Measurements from ENCODE around the gene DBX1.
A peak's percentile ranks its signal among the peaks of the same experiment; 100 is the strongest.
"Not testable (repeated sequence)": the region's sequence is repeated elsewhere in the genome, so short reads cannot be mapped to it uniquely, and the experiment has no call there.

DBX1 gene

GRCh38 chr11:20201231-20201630 is 41.0 kb upstream of the DBX1 start:
- no peak for DNase-seq (ENCODE audit: low read depth)
- TF ChIP-seq CTCF (IDR thresholded peaks at IDR 0.05; ENCODE audit: insufficient read depth, low read depth, low read length, missing control alignments): no peak
- no peak overlapping the region for H3K4me3 ChIP-seq (ENCODE audit: low read depth, low read length)

GRCh38 chr11:20200331-20200955 is 40.2 kb upstream of the DBX1 start:
- not testable (repeated sequence) for H3K4me3 ChIP-seq (ENCODE audit: low read depth, low read length); DNase-seq (ENCODE audit: low read depth)

- peak; percentile 70 for DNase-seq (ENCODE audit: low read depth)
- TF ChIP-seq CTCF (IDR thresholded peaks at IDR 0.05; ENCODE audit: insufficient read depth, low read depth, low read length, missing control alignments): no peak
Observed at GRCh38 chr11:20197881-20198280, 37.6 kb upstream of the DBX1 start.

GRCh38 chr11:20194470-20194869 is 34.2 kb upstream of the DBX1 start:
- no peak for DNase-seq (ENCODE audit: low read depth)
- H3K4me3 ChIP-seq (ENCODE audit: low read depth, low read length): no peak overlapping the region
- TF ChIP-seq CTCF (IDR thresholded peaks at IDR 0.05; ENCODE audit: insufficient read depth, low read depth, low read length, missing control alignments): no peak

More at GRCh38 chr11:20197881-20198280, 37.6 kb upstream of the DBX1 start:
- no peak overlapping the region for H3K4me3 ChIP-seq (ENCODE audit: low read depth, low read length)

- no peak overlapping the region for H3K4me3 ChIP-seq (ENCODE audit: low read depth, low read length)
- DNase-seq (ENCODE audit: low read depth): peak; percentile 46
- TF ChIP-seq CTCF (IDR thresholded peaks at IDR 0.05; ENCODE audit: insufficient read depth, low read depth, low read length, missing control alignments): no peak
Observed at GRCh38 chr11:20193307-20193706, 33.0 kb upstream of the DBX1 start.

GRCh38 chr11:20192641-20193040 is 32.4 kb upstream of the DBX1 start:
- no peak for DNase-seq (ENCODE audit: low read depth)
- no peak for TF ChIP-seq CTCF (IDR thresholded peaks at IDR 0.05; ENCODE audit: insufficient read depth, low read depth, low read length, missing control alignments)
- no peak overlapping the region for H3K4me3 ChIP-seq (ENCODE audit: low read depth, low read length)

GRCh38 chr11:20192151-20192550 is 31.9 kb upstream of the DBX1 start:
- no peak for TF ChIP-seq CTCF (IDR thresholded peaks at IDR 0.05; ENCODE audit: insufficient read depth, low read depth, low read length, missing control alignments)
- no peak overlapping the region for H3K4me3 ChIP-seq (ENCODE audit: low read depth, low read length)
- no peak for DNase-seq (ENCODE audit: low read depth)

Measured in GM12865 (cell line).